ENCODE measurements around the gene NECAB2.

GRCh38 chr16:84047206-84047605, 79.2 kb downstream of the NECAB2 start:
- TF ChIP-seq EZH2 (IDR thresholded peaks at IDR 0.05; ENCODE audit: insufficient read depth, poor library complexity, severe bottlenecking) (no peak), EZH2phosphoT487 (IDR thresholded peaks at IDR 0.05; ENCODE audit: insufficient read depth, low read depth) (no peak)

Measured in GM23248 (cell line).